HepG2 (cell line): ENCODE measurements around the gene SV2B.

Source experiments
- SAFB2 ChIP-seq: sonication (generic); formaldehyde crosslinking; IDR thresholded peaks from 2 replicates; pipeline ENCODE4 v1.5.1; 2020; ENCODE audit warnings: missing genetic modification reagents, low read depth, mild to moderate bottlenecking, borderline replicate concordance
- SIN3B ChIP-seq: fragments of 150-350 bp; IDR thresholded peaks from 2 replicates; pipeline ENCODE4 v1.6.1; 2014; ENCODE audit warnings: low read length
- ZNF383 ChIP-seq: sonication (generic); formaldehyde crosslinking; IDR thresholded peaks from 2 replicates; pipeline ENCODE4 v1.4.0; 2020; ENCODE audit warnings: missing genetic modification reagents, mild to moderate bottlenecking, borderline replicate concordance
- TF ChIP-seq, protein P1 (sequence below): sonication (generic); formaldehyde crosslinking; IDR thresholded peaks from 2 replicates; pipeline ENCODE4 v1.4.0; 2020; ENCODE audit warnings: missing genetic modification reagents, borderline replicate concordance

DNA sequence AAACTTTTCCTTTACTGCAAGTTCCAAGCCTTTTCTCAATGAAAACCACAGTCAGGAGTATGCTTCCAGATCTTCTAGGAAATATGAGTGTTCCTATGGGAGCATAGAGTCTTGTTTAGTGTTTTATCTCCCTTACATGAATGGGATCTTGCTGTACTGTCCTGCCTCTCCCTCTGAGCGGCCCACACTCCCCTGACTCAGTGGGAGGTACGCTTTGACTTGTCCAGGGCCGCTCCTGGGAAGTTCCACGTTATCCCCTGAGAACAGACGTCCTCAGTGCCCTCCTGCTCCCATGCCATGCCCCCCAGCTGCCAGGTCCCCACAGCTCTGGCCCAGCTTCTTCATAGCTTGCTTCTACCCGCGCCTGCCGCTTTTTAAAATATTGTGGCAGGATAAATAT, 48.8 kb upstream of the SV2B start:
- TF ChIP-seq SAFB2 (CRISPR knock-in tag): no peak
- TF ChIP-seq SIN3B: no peak
- TF ChIP-seq, protein P1, sequence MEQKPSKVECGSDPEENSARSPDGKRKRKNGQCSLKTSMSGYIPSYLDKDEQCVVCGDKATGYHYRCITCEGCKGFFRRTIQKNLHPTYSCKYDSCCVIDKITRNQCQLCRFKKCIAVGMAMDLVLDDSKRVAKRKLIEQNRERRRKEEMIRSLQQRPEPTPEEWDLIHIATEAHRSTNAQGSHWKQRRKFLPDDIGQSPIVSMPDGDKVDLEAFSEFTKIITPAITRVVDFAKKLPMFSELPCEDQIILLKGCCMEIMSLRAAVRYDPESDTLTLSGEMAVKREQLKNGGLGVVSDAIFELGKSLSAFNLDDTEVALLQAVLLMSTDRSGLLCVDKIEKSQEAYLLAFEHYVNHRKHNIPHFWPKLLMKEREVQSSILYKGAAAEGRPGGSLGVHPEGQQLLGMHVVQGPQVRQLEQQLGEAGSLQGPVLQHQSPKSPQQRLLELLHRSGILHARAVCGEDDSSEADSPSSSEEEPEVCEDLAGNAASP (CRISPR knock-in tag): no peak
- TF ChIP-seq ZNF383: no peak
